Hepatocyte (in vitro differentiated cells): ENCODE measurements around the gene NEAT1. TPM values are rescaled to one million over a fixed set of nuclear protein-coding genes. Genes with fewer than 3 reads are reported as not detected.

ENCODE experiments used
- DNase-seq: peaks from one replicate; pipeline ENCODE4 v3.0.0-alpha.2; 2016; ENCODE audit warnings: low spot score
- H2AFZ ChIP-seq: fragments of 200-600 bp; sonication (generic); 2 replicates; pipeline ENCODE4 v1.6.0; 2016; ENCODE audit warnings: antibody characterized with exemption, mild to moderate bottlenecking
- H3K27ac ChIP-seq: fragments of 200-600 bp; sonication (generic); 2 replicates; pipeline ENCODE4 v1.5.1; 2016; ENCODE audit warnings: mild to moderate bottlenecking
- H3K27me3 ChIP-seq: fragments of 200-600 bp; sonication (generic); 2 replicates; pipeline ENCODE4 v1.6.1; 2016
- H3K36me3 ChIP-seq: fragments of 200-600 bp; sonication (generic); replicated peaks from 2 replicates; pipeline ENCODE4 v1.5.1; 2016; ENCODE audit warnings: low read depth; ENCODE audit not compliant: insufficient read depth
- H3K4me1 ChIP-seq: fragments of 200-600 bp; sonication (generic); 2 replicates; pipeline ENCODE4 v1.5.1; 2016; ENCODE audit warnings: mild to moderate bottlenecking, moderate library complexity; ENCODE audit not compliant: insufficient read depth
- H3K4me2 ChIP-seq: fragments of 200-600 bp; sonication (generic); 2 replicates; pipeline ENCODE4 v1.6.0; 2016
- H3K4me3 ChIP-seq: fragments of 200-600 bp; sonication (generic); 2 replicates; pipeline ENCODE4 v1.5.1; 2016; ENCODE audit warnings: mild to moderate bottlenecking
- H3K79me2 ChIP-seq: fragments of 200-600 bp; sonication (generic); 2 replicates; pipeline ENCODE4 v1.6.0; 2017; ENCODE audit warnings: mild to moderate bottlenecking
- H3K9me2 ChIP-seq: fragments of 200-600 bp; sonication (generic); replicated peaks from 2 replicates; pipeline ENCODE4 v1.6.0; 2017; ENCODE audit warnings: mild to moderate bottlenecking; ENCODE audit not compliant: insufficient read depth
- H3K9me3 ChIP-seq: fragments of 200-600 bp; sonication (generic); 2 replicates; pipeline ENCODE4 v1.5.1; 2016; ENCODE audit warnings: low read depth, mild to moderate bottlenecking
- H4K20me1 ChIP-seq: fragments of 200-600 bp; sonication (generic); 2 replicates; pipeline ENCODE4 v1.6.0; 2016; ENCODE audit warnings: mild to moderate bottlenecking; ENCODE audit not compliant: insufficient read depth, poor library complexity, severe bottlenecking
- EZH2 ChIP-seq: fragments of 200-600 bp; sonication (generic); IDR thresholded peaks from 2 replicates; pipeline ENCODE4 v1.6.1; 2016; ENCODE audit warnings: antibody characterized with exemption, mild to moderate bottlenecking, borderline replicate concordance
- EZH2phosphoT487 ChIP-seq: fragments of 200-600 bp; sonication (generic); IDR thresholded peaks from one replicate; pipeline ENCODE4 v1.6.1; 2018; ENCODE audit warnings: antibody characterized with exemption, mild to moderate bottlenecking, low read depth, moderate library complexity; ENCODE audit not compliant: unreplicated experiment, severe bottlenecking
- WGBS: methylation state at CpG from one replicate; pipeline ENCODE4 v1.1.6; 2016; ENCODE audit warnings: low lambda C conversion rate; ENCODE audit errors: missing lambda C conversion rate; 5-methylcytosine and 5-hydroxymethylcytosine counted together
- polyA plus RNA-seq: library from polyadenylated mRNA; unstranded; fragments of >200 nt; fragmentation: Nextera tagmentation; extraction: Ambion mirVana; gene quantifications from 2 replicates; pipeline ENCODE4 v1.2.1, GENCODE V29; 2016
- total RNA-seq: library from RNA; depleted of rRNA; stranded (reverse); fragments of >200 nt; gene quantifications from 2 replicates; pipeline ENCODE4 v1.2.3, GENCODE V29; 2014
- TF ChIP-seq, protein P1 (sequence below): fragments of 200-600 bp; sonication (generic); IDR thresholded peaks from 2 replicates; pipeline ENCODE4 v1.5.1; 2016; ENCODE audit warnings: antibody characterized with exemption, mild to moderate bottlenecking; ENCODE audit not compliant: poor library complexity

NEAT1 gene
- total and polyA plus RNA-seq, 2 experiments from 2014 or later: 130 to 168 TPM

DNA sequence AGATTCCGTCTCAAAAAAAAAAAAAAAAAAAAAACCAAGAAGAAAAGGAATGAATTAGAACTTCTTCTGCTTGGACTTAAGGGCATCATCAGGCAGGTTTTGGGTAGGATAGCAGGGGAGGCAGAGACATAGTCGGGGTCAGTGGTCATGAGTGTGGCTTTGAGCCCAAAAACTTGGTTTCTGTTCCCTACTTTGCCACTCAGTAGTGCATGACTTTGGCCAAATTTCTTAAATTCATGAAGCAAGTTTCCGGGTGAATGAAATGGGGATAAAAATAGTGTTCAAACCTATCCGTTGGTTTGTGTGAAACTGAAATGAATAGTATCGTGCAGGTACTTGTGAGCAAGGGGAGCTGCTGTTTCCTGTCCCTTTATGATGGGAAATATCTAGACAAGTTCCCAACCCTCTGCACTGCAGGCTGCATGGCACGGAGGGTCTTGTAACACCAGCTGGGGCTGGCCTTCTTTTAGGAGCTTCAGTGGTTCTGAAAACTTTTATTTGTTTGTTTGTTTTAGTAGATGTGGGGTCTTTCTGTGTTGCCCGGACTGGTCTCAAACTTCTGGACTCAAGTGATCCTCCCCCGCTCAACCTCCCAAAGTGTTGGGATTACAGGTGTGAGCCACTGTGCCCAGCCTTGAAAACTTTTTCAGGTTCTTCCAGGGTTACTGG is 18.4 kb downstream of the NEAT1 start:
- H4K20me1 ChIP-seq: peaks cover 66% of the 10 kb centered on the region
- H3K27me3 ChIP-seq: no peaks in the 10 kb centered on the region
- H3K4me1 ChIP-seq: peaks cover 5% of the 10 kb centered on the region
- no peak for DNase-seq
- H3K9me3 ChIP-seq: no peaks in the 10 kb centered on the region
- no peaks in the 10 kb centered on the region for H3K36me3 ChIP-seq
- no peak overlapping the region for H3K4me3 ChIP-seq
- peak overlapping the region; percentile 72 for H3K27ac ChIP-seq
- no peak overlapping the region for H2AFZ ChIP-seq
- H3K4me2 ChIP-seq: no peak overlapping the region
- no peaks in the 10 kb centered on the region for H3K9me2 ChIP-seq
- WGBS: 88% methylated on average over 7 of the region's 8 CpGs
- peaks cover 46% of the 10 kb centered on the region for H3K79me2 ChIP-seq
- TF ChIP-seq EZH2phosphoT487 (no peak), EZH2 (no peak)
- TF ChIP-seq, protein P1, sequence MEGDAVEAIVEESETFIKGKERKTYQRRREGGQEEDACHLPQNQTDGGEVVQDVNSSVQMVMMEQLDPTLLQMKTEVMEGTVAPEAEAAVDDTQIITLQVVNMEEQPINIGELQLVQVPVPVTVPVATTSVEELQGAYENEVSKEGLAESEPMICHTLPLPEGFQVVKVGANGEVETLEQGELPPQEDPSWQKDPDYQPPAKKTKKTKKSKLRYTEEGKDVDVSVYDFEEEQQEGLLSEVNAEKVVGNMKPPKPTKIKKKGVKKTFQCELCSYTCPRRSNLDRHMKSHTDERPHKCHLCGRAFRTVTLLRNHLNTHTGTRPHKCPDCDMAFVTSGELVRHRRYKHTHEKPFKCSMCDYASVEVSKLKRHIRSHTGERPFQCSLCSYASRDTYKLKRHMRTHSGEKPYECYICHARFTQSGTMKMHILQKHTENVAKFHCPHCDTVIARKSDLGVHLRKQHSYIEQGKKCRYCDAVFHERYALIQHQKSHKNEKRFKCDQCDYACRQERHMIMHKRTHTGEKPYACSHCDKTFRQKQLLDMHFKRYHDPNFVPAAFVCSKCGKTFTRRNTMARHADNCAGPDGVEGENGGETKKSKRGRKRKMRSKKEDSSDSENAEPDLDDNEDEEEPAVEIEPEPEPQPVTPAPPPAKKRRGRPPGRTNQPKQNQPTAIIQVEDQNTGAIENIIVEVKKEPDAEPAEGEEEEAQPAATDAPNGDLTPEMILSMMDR: no peak

DNA sequence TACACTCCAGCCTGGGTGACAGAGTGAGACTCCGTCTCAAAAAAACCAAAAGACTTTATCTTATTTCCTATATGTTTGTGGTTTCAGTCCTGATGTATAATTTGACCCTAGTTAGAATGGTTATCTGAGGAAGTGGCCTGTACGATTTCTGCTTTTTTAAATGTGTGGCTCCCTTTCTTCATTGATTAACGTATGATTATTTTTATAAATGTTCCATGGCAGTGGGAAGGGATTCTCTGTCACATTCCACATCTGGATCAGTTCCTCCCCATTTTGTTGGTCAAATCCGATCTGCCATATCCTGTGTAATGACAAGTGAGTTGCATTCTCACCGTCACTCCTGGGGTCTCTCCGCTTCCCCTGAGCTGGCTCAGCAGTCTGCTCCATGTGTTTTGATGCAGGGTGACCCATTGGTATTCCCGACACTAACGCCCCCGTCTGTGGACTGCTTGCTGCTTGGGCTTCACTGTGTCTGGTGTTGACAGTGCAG is 20.3 kb downstream of the NEAT1 start:
- Histone ChIP-seq H3K27ac (peak overlapping the region; percentile 72), H3K27me3 (no peaks in the 10 kb centered on the region), H3K9me2 (no peaks in the 10 kb centered on the region), H3K36me3 (no peaks in the 10 kb centered on the region), H3K79me2 (peaks cover 33% of the 10 kb centered on the region), H3K4me1 (peaks cover 5% of the 10 kb centered on the region), H3K9me3 (no peaks in the 10 kb centered on the region), H4K20me1 (peaks cover 59% of the 10 kb centered on the region), H2AFZ (no peak overlapping the region), H3K4me2 (no peak overlapping the region), H3K4me3 (no peak overlapping the region)
- no peak for TF ChIP-seq EZH2phosphoT487
- no peak for TF ChIP-seq EZH2
- TF ChIP-seq, protein P1: no peak
- no peak for DNase-seq
- WGBS: 70% methylated on average over 9 of the region's 9 CpGs

GRCh38 chr11:65444314-65445051 is 21.9 kb downstream of the NEAT1 start:
- DNase-seq: no peak
- Histone ChIP-seq H3K9me2 (no peaks in the 10 kb centered on the region), H3K79me2 (peaks cover 20% of the 10 kb centered on the region), H3K36me3 (no peaks in the 10 kb centered on the region), H3K9me3 (no peaks in the 10 kb centered on the region), H4K20me1 (peaks cover 43% of the 10 kb centered on the region), H3K4me2 (no peak overlapping the region), H2AFZ (no peak overlapping the region), H3K4me1 (peaks cover 5% of the 10 kb centered on the region), H3K4me3 (no peak overlapping the region), H3K27me3 (no peaks in the 10 kb centered on the region), H3K27ac (peak overlapping the region; percentile 72)
- TF ChIP-seq EZH2phosphoT487 (no peak), EZH2 (no peak)
- TF ChIP-seq, protein P1: no peak
- 89% methylated on average over 14 of the region's 14 CpGs for WGBS
